Loucy (cell line): Measurements from ENCODE around the gene TJP3.

ENCODE experiments used
- CTCF ChIP-seq: fragments of 200-600 bp; sonication (generic); conservative IDR thresholded peaks from 2 replicates; pipeline ENCODE4 v1.5.1; 2014; ENCODE audit warnings: mild to moderate bottlenecking, antibody characterized with exemption, low read length
- EZH2phosphoT487 ChIP-seq: fragments of 200-600 bp; IDR thresholded peaks from 2 replicates; pipeline ENCODE4 v1.6.1; 2018; ENCODE audit warnings: antibody characterized with exemption, mild to moderate bottlenecking, moderate library complexity, borderline replicate concordance

- TF ChIP-seq CTCF (no peak), EZH2phosphoT487 (no peak)
Measured at GRCh38 chr19:3691726-3692125, 16.5 kb upstream of the TJP3 start.
